HG02852 (cell line): ENCODE measurements around the gene LRRC8C.

Experiments
- ATAC-seq: cut with Tn5 transposase; IDR thresholded peaks from one replicate; pipeline ENCODE4 v1.9.1; 2021; ENCODE audit warnings: mild to moderate bottlenecking, moderate library complexity; ENCODE audit not compliant: unreplicated experiment

The LRRC8C gene

GRCh38 chr1:89633248-89633799, 404 bp downstream of the LRRC8C start:
- ATAC-seq, result peak; percentile 42

- ATAC-seq, result peak; percentile 18
Observed at GRCh38 chr1:89633800-89634625, 1.1 kb downstream of the LRRC8C start.

DNA sequence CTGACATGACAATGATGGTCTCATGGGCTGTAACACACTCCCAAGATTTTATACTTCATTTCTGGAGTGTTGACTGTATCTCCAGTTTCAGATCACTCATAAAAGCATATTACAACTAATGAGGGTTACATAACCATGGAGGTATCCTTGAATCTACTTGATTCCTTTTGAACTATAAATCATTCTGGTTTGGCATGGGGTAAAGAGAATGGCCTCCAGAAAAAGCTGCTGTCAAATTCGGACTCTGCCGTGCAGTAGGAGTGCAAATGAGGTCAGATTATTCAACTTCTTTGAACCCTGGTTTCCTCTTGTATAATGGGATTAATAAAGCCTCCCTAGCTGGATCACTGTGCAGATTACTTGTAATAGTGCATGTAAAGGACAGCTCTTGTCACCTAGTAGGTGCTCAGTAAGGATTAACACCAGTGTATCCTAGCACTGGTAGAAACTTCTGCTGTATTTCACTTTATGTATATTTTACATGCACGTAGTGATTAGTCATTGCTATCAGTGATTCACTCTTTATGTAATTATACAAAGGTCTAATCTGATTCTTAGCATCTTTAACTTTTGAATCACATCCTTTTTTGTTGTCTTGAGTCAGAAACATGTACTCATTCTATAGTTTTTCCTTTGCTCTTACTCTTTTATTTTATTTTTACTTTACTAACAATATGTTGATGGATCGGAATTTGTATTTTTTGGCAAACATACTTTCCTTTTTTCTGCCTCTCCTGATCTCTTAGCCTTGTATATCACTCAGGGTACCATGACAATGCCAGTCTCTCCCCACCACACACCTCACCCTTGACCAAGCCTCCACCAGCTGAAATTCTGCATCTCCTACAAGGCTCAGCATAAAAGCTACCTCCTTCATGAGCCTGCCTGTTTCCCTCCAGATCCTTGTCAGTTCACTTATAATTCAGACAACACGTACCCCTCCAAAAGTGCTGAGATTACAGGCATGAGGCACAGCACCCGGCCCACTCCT, 3.2 kb downstream of the LRRC8C start:
- no peak for ATAC-seq

- ATAC-seq, result no peak
Observed at GRCh38 chr1:89637496-89637895, 4.6 kb downstream of the LRRC8C start.

DNA sequence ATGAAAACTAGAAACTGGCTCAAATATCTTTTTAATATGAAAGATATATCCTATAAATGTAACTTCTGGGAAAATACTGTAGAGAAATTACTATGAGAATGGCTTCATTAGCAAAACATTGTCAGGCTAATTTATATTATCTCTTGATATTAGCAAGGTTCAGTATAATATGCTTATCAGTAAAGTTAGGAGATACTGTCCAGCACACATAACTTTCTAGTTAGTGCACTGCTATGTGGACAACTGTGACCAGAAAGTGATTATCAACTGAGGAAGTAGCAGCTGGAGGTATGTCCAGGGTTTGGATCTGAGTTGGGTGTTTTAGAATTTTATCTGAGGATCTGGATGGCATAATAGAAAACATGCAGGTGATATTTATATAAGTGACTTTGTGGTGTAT, 7.5 kb downstream of the LRRC8C start:
- ATAC-seq, result no peak

GRCh38 chr1:89641781-89642180, 8.9 kb downstream of the LRRC8C start:
- no peak for ATAC-seq

- ATAC-seq, result no peak
Observed at GRCh38 chr1:89643577-89643976, 10.7 kb downstream of the LRRC8C start.

DNA sequence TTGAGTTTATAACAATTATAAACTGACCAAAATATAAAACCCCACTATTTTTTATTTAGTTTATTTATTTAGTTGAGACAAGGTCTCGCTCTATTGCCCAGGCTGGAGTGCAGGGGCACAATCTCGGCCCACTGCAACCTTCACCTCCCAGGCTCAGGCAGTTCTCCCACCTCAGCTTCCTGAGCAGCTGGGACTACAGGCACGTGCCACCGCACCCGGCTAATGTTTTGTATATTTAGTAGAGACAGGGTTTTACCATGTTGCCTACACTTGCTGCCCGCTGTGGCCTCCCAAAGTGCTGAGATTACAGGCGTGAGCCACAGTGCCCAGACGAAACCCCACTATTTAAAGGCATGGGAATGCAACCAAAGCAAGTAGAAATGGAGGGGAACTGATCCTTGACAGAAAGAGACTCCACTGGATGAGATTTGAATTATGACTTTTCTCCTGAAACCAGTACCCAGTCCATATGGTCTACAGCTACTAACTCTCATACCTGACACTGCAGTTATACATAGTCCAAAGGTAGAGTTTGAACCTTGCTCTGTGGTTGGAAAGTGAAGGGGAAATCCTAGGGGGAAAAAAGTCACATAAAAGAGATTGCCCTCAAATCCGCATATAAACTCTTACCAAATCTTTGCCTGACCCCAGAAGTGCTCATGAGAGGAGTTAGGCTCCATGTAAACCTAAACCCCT, 11.3 kb downstream of the LRRC8C start:
- no peak for ATAC-seq

DNA sequence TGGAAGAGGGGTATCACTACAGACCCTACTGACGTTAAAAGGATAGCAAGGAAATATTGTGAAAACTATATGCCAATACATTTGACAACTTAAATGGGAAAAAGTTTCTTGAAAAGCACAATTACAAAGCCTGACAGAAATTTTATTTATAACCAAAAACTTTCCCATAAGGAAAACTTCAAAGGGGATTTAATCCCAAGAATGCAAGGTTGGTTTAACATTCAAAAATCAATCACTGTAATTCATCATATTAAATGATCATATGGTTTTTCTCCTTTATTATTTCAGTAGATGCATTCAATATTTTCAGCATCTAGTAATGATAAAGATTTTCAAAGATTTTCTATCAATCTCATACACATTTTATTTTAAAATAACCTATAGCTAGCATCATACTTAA, 13.3 kb downstream of the LRRC8C start:
- no peak for ATAC-seq

- ATAC-seq, result peak; percentile 52
Observed at GRCh38 chr1:89649783-89650182, 16.9 kb downstream of the LRRC8C start.

- no peak for ATAC-seq
Observed at GRCh38 chr1:89652373-89652772, 19.5 kb downstream of the LRRC8C start.

DNA sequence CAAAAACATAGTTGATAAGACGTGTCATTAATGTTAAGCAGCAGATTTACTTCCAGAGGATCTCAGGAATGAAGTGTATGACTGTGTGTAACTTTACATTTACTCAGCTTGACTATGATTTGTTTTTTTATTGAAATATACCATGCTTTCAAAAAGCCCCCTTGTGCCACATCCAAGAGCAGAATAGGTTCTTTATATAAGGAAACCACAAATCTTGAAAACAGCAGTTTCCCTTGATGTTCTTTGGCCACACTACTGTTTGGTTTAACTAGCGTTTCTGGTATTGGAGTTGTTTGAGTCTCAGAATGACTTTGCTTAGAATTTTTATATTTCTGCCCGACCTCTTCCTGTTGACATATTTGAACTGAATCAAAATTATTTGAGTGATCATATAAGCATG, 25.0 kb downstream of the LRRC8C start:
- peak; percentile 72 for ATAC-seq

- no peak for ATAC-seq
Observed at GRCh38 chr1:89659322-89660081, 26.6 kb downstream of the LRRC8C start.

DNA sequence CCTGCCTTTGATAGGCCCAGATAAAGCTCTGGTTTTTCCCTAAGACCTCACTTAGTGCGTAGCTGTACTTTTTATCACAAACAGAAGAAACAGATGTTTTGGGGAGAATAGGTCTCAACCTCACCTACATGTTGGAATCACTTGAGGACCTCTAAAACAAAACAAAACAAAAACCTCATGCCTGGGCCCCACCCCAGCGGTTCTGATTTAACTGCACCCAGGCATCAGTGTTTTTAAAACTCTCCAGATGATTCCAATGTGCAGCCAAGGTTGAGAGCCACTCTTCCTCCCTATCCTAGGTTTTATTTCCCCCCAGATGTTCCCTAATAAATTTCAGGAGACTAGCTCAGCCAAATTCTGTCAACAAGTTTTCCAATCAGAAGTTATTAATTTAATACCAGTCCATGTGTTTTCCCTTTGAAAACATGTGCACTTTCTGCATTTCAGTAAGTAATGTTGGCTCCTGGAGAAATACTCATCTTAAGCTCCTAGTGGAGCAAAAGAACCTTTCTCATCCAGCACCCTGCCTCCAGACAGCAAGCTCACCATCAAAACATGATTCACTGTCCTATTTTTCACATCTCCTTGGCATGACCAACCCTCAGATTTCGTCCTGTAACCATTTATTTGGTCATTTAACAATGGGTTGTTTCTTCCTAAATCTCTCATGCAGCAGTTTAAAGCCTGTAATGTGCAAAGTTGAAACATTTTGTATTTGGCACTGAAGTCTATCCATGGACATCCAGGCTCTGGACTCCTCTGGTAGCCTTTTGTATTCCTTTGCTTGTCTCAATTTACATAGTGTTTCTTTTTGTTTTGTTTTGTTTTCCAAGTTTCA, 27.5 kb downstream of the LRRC8C start:
- ATAC-seq, result no peak

GRCh38 chr1:89665941-89666340, 33.0 kb downstream of the LRRC8C start:
- ATAC-seq, result no peak

- no peak for ATAC-seq
Observed at GRCh38 chr1:89666640-89667039, 33.7 kb downstream of the LRRC8C start.

DNA sequence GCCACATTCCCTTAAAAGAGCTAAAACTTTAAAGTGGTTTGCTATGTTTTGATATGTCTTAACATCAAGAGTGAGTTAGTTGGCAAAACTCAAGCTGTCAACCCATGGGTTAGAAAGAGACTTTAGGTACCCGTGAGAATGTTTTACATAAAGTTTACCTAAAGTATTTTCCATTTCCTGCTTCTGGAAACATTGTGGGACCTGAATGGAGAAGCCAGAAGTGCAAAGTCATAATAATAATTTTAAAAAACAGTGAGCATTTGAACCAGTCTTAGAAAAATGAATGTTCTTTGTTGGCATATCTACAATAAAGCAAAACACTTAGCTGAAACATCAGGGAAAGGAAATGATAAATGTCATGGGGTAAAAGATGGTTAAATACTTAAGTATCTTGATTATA, 34.8 kb downstream of the LRRC8C start:
- ATAC-seq, result no peak

DNA sequence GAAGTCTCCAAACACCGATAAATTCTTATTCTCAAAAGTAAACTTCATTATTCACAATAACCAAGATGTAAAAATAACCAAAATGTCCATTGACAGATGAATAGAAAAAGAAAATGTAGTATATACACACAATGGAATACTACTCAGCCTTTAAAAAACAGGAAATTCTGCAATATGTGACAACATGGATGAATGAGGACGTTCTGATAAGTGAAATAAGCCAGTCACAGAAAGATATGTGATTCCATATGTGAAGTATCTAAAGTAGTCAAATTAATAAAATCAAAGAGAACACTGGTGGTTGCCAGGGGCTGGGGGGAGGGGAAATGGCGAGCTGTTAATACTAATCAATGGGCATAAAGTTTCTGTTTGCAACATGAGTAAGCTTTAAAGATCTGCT, 36.0 kb downstream of the LRRC8C start:
- ATAC-seq, result no peak

DNA sequence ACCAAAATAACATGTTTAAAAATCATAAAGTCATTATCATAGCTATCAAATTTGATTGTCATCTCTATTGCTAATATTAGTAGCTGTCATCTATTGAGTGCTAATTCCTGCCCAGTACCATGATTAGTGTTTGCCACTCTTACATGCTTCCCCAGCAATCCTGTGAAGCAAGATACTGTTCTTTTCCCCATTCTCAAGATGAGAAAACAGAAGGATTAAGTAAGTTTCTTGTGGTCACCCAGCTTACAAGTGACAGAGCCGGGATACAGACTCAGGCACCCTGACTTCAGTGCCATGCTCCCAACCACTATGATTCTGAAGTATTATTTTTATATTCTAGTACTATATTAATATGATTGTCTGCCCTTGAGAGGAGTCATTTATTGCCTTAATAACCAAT, 36.5 kb downstream of the LRRC8C start:
- ATAC-seq, result no peak
